NCI-H69 (cell line): ENCODE data around the gene GPR68.

ENCODE experiments used
- DNase-seq: peaks from one replicate; lab custom pipeline; 2025; lab: John Stamatoyannopoulos, UW

GPR68 gene

DNA sequence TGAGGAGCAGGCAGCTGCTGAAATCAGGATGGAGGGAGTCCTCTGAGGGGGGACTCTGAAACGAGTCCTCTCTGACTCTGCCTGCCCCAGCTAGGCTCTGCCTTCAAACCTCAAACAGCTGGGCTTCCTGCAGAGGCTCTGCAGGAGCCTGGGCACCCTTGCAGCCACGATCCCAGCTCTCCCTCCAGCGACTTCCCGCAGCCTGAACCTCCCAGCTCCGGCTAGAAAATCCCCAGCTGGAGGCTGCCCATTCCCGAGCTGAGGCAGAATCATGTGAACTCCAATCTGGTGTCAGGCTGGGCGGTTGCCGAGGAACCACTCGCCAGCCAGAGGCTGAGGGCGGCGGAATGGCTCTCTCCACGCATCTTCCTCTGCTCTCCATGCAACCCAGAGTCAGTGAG lies at the start of gene GPR68:
TSS of gene GPR68 (minus strand) at position 204 of the 401 bp plus-strand sequence. CDS start 9,654 bp downstream, outside the sequence.
- DNase-seq = peak; percentile 84

GRCh38 chr14:91294153-91294552 lies 49.6 kb upstream of the GPR68 start:
- no peak for DNase-seq

DNA sequence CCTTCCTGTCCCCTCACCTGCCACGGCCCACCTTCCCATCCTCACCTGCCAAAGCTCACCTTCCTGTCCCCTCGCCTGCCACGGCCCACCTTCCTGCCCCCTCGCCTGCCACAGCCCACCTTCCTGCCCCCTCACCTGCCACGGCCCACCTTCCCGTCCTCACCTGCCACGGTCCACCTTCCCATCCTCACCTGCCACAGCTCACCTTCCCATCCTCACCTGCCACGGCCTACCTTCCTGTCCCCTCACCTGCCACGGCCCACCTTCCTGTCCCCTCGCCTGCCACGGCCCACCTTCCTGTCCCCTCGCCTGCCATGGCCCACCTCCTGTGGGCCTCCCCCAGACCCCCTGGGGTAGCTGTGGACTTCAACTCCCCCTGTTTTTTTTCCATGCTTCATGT lies 48.8 kb upstream of the GPR68 start:
- no peak for DNase-seq

- DNase-seq = no peak
Observed at GRCh38 chr14:91292491-91292890, 48.0 kb upstream of the GPR68 start.

- no peak for DNase-seq
Observed at GRCh38 chr14:91291786-91292405, 47.4 kb upstream of the GPR68 start.

DNA sequence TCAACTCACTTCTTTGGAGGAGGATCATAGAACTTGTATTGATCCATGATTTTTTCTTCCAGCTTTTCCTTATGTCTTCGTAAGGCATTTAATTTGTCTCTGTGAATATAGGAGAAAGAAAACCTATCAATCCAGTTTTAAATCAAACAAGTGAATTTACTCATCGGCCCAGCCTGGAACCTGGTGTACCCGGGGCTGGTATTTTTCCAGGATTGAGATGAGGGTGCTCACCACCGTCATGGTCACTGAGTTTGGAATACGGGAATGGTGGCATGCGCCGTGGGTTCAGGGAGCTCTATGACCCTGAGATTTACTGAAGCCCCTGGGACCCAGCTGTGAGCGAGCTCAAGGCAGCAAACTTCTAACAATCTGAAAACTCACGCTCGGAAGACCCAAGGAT lies 46.5 kb upstream of the GPR68 start:
- no peak for DNase-seq

GRCh38 chr14:91289464-91289863 lies 45.0 kb upstream of the GPR68 start:
- no peak for DNase-seq

DNA sequence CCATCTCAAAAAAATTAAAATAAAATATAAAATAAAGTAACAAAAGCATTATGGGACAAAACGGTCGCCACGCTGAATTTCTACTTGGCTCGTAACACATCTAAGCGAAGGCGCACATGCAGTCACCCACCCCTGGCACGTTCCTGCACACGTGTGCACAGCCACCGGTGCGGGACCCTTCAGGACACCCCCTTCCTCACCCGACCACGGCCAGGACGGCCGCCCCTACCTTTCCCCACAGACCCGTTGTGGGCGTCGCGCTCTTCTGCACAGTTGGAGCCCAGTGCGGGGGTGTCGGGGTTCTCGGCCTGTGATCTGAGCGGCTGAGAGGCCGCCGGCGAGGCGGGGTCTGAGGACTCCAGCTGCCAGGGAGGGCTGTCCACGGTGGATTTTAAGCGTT lies 44.4 kb upstream of the GPR68 start:
- DNase-seq = no peak

DNA sequence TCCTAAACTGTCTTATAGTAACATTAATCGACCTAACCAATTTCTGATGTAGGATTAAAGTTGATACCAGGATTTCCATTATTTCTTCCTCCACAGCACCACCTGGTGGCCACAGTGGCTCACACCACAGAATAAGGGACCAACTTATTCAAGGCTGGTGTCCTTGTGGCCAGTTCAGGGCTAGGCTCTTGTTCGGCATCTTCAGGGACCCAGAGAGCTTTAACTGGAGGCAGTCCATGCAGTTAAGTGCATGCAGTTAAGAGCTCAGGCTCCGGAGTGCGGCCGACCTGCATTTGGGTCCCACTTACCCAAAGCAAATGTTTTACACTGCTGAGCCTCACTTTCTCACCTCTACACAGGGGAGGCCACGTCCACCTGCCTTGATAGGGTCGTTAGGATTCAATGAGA lies 42.0 kb upstream of the GPR68 start:
- DNase-seq = peak; percentile 73

DNA sequence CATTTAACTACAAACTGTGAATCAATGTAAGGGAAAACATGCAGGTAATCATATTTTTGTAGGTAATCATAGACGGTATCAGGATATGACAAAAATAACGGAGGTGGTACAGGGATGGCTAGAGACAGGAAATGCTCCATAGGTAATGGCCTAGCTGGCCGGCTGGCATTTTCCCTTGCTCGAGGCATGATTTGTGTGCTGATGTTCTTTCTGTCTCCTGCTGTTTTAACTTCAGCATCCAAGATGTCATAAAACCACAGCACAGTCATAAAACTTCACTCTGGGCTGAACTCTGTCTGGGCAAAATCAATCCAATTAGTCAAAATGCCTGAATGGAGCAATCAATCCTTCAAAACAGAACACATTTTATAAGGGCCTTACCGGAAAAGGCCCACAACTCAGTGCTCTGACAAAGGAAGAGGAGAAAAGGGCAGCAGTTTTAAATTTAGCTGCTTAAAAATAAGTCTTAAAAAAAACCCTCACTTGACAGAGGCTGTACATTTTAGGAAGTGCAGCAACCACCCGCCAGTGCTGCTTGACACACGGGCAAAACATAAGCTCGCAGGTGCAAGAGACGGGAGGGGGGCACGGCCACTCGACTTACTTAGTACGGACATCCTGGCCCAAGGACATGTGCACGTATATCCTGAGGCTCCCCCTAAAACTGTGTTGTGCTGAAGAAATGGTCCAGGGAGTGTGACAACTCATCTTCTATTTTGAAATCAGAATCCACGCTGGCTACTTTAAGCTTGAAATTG lies 40.5 kb upstream of the GPR68 start:
- DNase-seq = peak; percentile 36

GRCh38 chr14:91284146-91284790 lies 39.8 kb upstream of the GPR68 start:
- DNase-seq = no peak

DNA sequence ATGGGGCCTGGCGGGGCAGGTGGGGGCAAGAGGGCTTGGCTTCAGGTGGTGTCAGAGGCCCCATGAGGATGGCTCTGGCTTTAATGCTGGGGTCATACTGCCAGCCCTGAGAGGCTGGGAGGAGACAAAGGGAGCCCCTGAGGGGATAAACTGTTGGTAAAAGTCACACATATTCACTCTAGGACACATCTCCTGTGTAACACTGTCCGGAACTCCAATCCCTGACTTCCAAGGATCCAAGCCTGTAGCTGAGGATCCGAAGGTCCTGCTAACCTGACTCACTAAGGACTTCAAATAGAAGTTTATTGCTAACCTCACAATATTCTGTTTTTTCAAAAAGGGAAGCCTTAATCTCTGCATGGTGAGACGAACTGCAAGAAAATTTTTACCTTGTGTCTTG lies 39.2 kb upstream of the GPR68 start:
- DNase-seq = no peak

- DNase-seq = no peak
Observed at GRCh38 chr14:91282954-91283645, 38.6 kb upstream of the GPR68 start.

- DNase-seq = no peak
Observed at GRCh38 chr14:91281346-91281745, 36.8 kb upstream of the GPR68 start.

GRCh38 chr14:91280129-91280528 lies 35.6 kb upstream of the GPR68 start:
- peak; percentile 73 for DNase-seq

DNA sequence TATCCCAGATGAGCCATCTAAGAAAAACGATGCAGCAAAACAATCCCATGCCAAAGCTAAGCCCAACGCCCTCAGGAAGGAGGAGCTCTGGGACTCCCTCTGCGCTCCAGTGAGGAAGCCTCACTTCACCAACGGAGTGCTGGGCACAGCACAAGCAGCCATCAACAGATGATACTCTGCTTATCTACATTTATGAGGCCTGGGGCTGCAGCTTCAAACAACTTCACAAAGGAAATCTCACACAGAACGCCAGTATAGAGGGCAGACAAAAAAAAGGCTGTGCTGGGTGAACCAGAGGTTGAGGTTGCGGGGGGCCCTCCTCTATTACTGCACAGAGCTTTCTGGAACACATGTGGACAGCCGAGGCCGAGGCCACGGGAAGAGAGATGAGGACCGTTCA lies 34.9 kb upstream of the GPR68 start:
- DNase-seq = no peak

- no peak for DNase-seq
Observed at GRCh38 chr14:91278383-91278715, 33.8 kb upstream of the GPR68 start.

DNA sequence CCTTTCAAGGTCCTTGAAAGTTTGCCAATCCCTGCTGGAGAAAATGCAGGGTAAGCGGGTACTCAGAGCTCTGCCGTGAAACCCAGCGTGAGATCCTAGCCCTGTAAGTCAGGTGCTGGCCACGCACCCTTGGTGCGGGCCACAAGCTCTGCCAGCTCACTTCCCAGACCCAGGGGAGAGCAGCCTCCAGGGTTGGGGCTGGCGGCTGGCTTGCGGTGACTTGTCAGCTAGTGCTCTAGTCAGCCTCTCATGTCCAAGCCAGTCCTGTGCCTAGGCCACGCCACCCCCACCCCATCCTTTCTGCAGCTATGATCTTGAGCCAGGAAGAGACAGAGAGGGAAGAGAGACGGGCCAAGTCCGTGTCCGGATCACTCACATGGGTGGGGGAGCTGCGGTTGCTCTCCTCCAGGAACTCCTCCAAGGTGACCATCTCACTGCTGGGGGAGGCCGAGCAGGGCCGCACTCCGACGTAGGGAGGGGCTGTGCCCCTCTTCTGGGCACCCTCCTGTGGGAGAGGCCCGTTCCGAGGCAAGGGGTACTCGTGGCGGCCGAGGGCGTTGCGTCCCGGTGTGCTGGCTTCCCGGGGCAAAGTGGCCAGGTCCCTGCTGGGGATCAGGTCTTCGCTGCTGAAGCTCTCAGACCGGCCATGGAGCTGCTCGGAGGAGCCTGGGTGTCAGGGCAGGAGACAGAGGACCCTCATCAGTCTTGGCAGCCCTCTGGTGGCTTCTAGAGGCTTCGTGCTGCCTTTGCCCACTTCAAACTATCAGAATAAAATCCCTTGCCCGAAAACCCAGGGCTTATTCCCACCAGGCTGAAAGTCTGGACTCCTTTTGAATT lies 33.3 kb upstream of the GPR68 start:
- no peak for DNase-seq

GRCh38 chr14:91274796-91275195 lies 30.3 kb upstream of the GPR68 start:
- no peak for DNase-seq

- no peak for DNase-seq
Observed at GRCh38 chr14:91273885-91274273, 29.4 kb upstream of the GPR68 start.

GRCh38 chr14:91273273-91273884 lies 28.9 kb upstream of the GPR68 start:
- DNase-seq = no peak
